Stimulated activated CD4-positive, alpha-beta T cell treated with anti-CD3 and anti-CD28 coated beads, Interleukin-4, amount 100 ng/mL, for 1 hour (primary cell): ENCODE data around the gene PDGFD.

Experiments
- DNase-seq: peaks from one replicate; pipeline ENCODE4 v3.0.0-alpha.2; 2020

PDGFD gene

GRCh38 chr11:104164028-104164520 lies at the start of gene PDGFD:
Gene PDGFD, minus strand, starts transcription at chr11:104164147.
- DNase-seq: peak; percentile 2

- DNase-seq: no peak
Measured at GRCh38 chr11:104206936-104207335, 43.0 kb upstream of the PDGFD start.

GRCh38 chr11:104205838-104206237 lies 41.9 kb upstream of the PDGFD start:
- DNase-seq: no peak

GRCh38 chr11:104200688-104201087 lies 36.7 kb upstream of the PDGFD start:
- no peak for DNase-seq

GRCh38 chr11:104199053-104199452 lies 35.1 kb upstream of the PDGFD start:
- DNase-seq: no peak

GRCh38 chr11:104198576-104198975 lies 34.6 kb upstream of the PDGFD start:
- no peak for DNase-seq

GRCh38 chr11:104191124-104191523 lies 27.2 kb upstream of the PDGFD start:
- DNase-seq: no peak

- no peak for DNase-seq
Measured at GRCh38 chr11:104183593-104183992, 19.6 kb upstream of the PDGFD start.

GRCh38 chr11:104175769-104176168 lies 11.8 kb upstream of the PDGFD start:
- no peak for DNase-seq

- DNase-seq: no peak
Measured at GRCh38 chr11:104169091-104169490, 5.1 kb upstream of the PDGFD start.

- no peak for DNase-seq
Measured at GRCh38 chr11:104165014-104165413, 1.1 kb upstream of the PDGFD start.

GRCh38 chr11:104163100-104164027 lies 583 bp downstream of the PDGFD start:
- DNase-seq: no peak

- no peak for DNase-seq
Measured at GRCh38 chr11:104161751-104162450, 2.0 kb downstream of the PDGFD start.

GRCh38 chr11:104159356-104159755 lies 4.6 kb downstream of the PDGFD start:
- DNase-seq: no peak

- no peak for DNase-seq
Measured at GRCh38 chr11:104155375-104155774, 8.6 kb downstream of the PDGFD start.

GRCh38 chr11:104154296-104154695 lies 9.7 kb downstream of the PDGFD start:
- DNase-seq: no peak

- no peak for DNase-seq
Measured at GRCh38 chr11:104152941-104153505, 10.9 kb downstream of the PDGFD start.

- DNase-seq: no peak
Measured at GRCh38 chr11:104151404-104152204, 12.3 kb downstream of the PDGFD start.

- no peak for DNase-seq
Measured at GRCh38 chr11:104148706-104149105, 15.2 kb downstream of the PDGFD start.

GRCh38 chr11:104148074-104148473 lies 15.9 kb downstream of the PDGFD start:
- no peak for DNase-seq

- DNase-seq: no peak
Measured at GRCh38 chr11:104146943-104147342, 17.0 kb downstream of the PDGFD start.

- DNase-seq: no peak
Measured at GRCh38 chr11:104146421-104146820, 17.5 kb downstream of the PDGFD start.

GRCh38 chr11:104145062-104145461 lies 18.9 kb downstream of the PDGFD start:
- no peak for DNase-seq
